Trophoblast cell (in vitro differentiated cells and primary cell): ENCODE measurements around the gene SCO1.

Experiments used
- DNase-seq, 2 donors: peaks; one replicate each; pipeline ENCODE4 v3.0.0-alpha.2; 2016
- H2AFZ ChIP-seq: 2 replicates; pipeline ENCODE4 v1.6.1; 2013; ENCODE audit warnings: low read length, moderate library complexity, mild to moderate bottlenecking; ENCODE audit not compliant: insufficient read depth, poor library complexity
- H2AK5ac ChIP-seq: 2 replicates; pipeline ENCODE4 v1.6.1; 2013; ENCODE audit warnings: mild to moderate bottlenecking, low read length
- H2BK120ac ChIP-seq: 2 replicates; pipeline ENCODE4 v1.6.1; 2013; ENCODE audit warnings: low read length, mild to moderate bottlenecking, moderate library complexity; ENCODE audit not compliant: insufficient read depth, poor library complexity
- H2BK12ac ChIP-seq: 2 replicates; pipeline ENCODE4 v1.6.1; 2013; ENCODE audit warnings: mild to moderate bottlenecking, low read length, moderate library complexity
- H2BK5ac ChIP-seq: 2 replicates; pipeline ENCODE4 v1.6.1; 2013; ENCODE audit warnings: low read length, low read depth, moderate library complexity, mild to moderate bottlenecking; ENCODE audit not compliant: poor library complexity
- H3K14ac ChIP-seq: 2 replicates; pipeline ENCODE4 v1.6.1; 2013; ENCODE audit warnings: mild to moderate bottlenecking, low read length
- H3K18ac ChIP-seq: 2 replicates; pipeline ENCODE4 v1.6.1; 2013; ENCODE audit warnings: mild to moderate bottlenecking, low read length
- H3K23ac ChIP-seq: 2 replicates; pipeline ENCODE4 v1.6.1; 2013; ENCODE audit warnings: low read length
- H3K27ac ChIP-seq: 2 replicates; pipeline ENCODE4 v1.5.1; 2013; ENCODE audit warnings: low read depth, mild to moderate bottlenecking, inconsistent platforms, low read length, moderate library complexity
- H3K27me3 ChIP-seq: 2 replicates; pipeline ENCODE4 v1.6.1; 2013; ENCODE audit warnings: inconsistent platforms, mild to moderate bottlenecking, low read length, moderate library complexity; ENCODE audit not compliant: insufficient read depth
- H3K36me3 ChIP-seq, 2 experiments: 1 replicate in 1 of 2; 2 replicates in 1 of 2; pipeline ENCODE4 v1.6.1; 2013; ENCODE audit warnings: low read length in 2 of 2, mild to moderate bottlenecking in 2 of 2, moderate library complexity in 1 of 2; ENCODE audit not compliant: insufficient read depth in 2 of 2, control insufficient read depth in 1 of 2
- H3K4ac ChIP-seq: 2 replicates; pipeline ENCODE4 v1.6.1; 2013; ENCODE audit warnings: low read depth, mild to moderate bottlenecking, low read length, moderate library complexity
- H3K4me1 ChIP-seq, 2 experiments: 1 replicate in 1 of 2; 2 replicates in 1 of 2; pipeline ENCODE4 v1.6.1; 2013; ENCODE audit warnings: low read length in 2 of 2, mild to moderate bottlenecking in 2 of 2, moderate library complexity in 1 of 2; ENCODE audit not compliant: insufficient read depth in 2 of 2, control insufficient read depth in 1 of 2
- H3K4me2 ChIP-seq: 2 replicates; pipeline ENCODE4 v1.6.1; 2013; ENCODE audit warnings: inconsistent platforms, mild to moderate bottlenecking, low read length, moderate library complexity
- H3K4me3 ChIP-seq: 2 replicates; pipeline ENCODE4 v1.5.1; 2013; ENCODE audit warnings: mild to moderate bottlenecking, low read depth, low read length, inconsistent platforms
- H3K79me1 ChIP-seq: one replicate; pipeline ENCODE4 v1.6.1; 2013; ENCODE audit warnings: low read length
- H3K79me2 ChIP-seq: 2 replicates; pipeline ENCODE4 v1.6.1; 2013; ENCODE audit warnings: low read length, mild to moderate bottlenecking; ENCODE audit not compliant: control insufficient read depth, insufficient read depth, poor library complexity
- H3K9ac ChIP-seq: 2 replicates; pipeline ENCODE4 v1.6.1; 2013; ENCODE audit warnings: mild to moderate bottlenecking, low read length
- H3K9me3 ChIP-seq: 2 replicates; pipeline ENCODE4 v1.6.1; 2013; ENCODE audit warnings: low read depth, mild to moderate bottlenecking, control low read depth, inconsistent platforms, low read length; ENCODE audit not compliant: insufficient read depth
- H4K12ac ChIP-seq: 2 replicates; pipeline ENCODE4 v1.6.1; 2013; ENCODE audit warnings: low read depth, mild to moderate bottlenecking, low read length, moderate library complexity
- H4K8ac ChIP-seq: 2 replicates; pipeline ENCODE4 v1.6.1; 2013; ENCODE audit warnings: low read depth, mild to moderate bottlenecking, low read length, moderate library complexity
- H4K91ac ChIP-seq: one replicate; pipeline ENCODE4 v1.6.1; 2013; ENCODE audit warnings: low read depth, mild to moderate bottlenecking, low read length, moderate library complexity
- WGBS: extraction: QIAGEN DNeasy Blood & Tissue Kit; methylation state at CpG from one replicate; pipeline ENCODE4 v1.1.7; 2013; ENCODE audit warnings: missing lambda C conversion rate; ENCODE audit not compliant: insufficient read length, insufficient coverage; ENCODE audit errors: extremely low coverage; 5-methylcytosine and 5-hydroxymethylcytosine counted together

Gene SCO1

GRCh38 chr17:10633738-10634379 lies 63.5 kb downstream of the SCO1 start:
- no peak for DNase-seq
- Histone ChIP-seq H3K4me2 (no peak overlapping the region), H3K27me3 (no peaks in the 10 kb centered on the region), H3K79me2 (no peaks in the 10 kb centered on the region), H2BK12ac (no peak overlapping the region), H4K8ac (no peak overlapping the region), H3K23ac (no peak overlapping the region), H2BK120ac (no peak overlapping the region), H3K14ac (no peak overlapping the region), H2AFZ (no peak overlapping the region), H3K79me1 (no peaks in the 10 kb centered on the region), H2AK5ac (no peak overlapping the region), H3K36me3 (no peaks in the 10 kb centered on the region), H3K4me3 (no peak overlapping the region), H3K4me1 (no peaks in the 10 kb centered on the region), H4K12ac (no peak overlapping the region), H4K91ac (no peak overlapping the region), H3K27ac (no peak overlapping the region), H2BK5ac (no peak overlapping the region), H3K9me3 (no peaks in the 10 kb centered on the region), H3K18ac (no peak overlapping the region), H3K9ac (no peak overlapping the region), H3K4ac (no peak overlapping the region)
- no CpG with 5 or more reads among the region's 15 CpGs for WGBS

DNA sequence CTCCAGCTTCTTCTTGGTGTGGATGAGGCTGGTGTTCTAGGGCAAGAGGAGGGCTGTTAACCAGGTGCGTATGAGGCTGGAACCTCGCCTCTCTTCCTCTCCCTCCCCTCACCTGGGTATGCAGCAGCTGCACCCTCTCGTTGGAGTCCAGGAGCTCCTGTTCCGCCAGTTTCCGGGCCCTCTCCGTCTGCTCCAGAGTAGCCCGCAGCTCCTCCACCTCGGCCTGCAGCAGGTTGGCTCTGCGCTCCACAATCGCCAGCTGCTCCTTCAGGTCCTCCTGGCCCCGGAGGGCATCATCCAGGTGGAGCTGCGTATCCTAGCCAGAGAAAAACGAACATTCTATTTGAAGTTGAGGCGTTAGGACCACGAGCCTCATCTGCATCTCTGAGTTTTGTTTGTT lies 65.6 kb downstream of the SCO1 start:
- no peak overlapping the region for H3K4ac ChIP-seq
- H3K9me3 ChIP-seq, result no peaks in the 10 kb centered on the region
- H3K4me1 ChIP-seq, result no peaks in the 10 kb centered on the region
- no peak overlapping the region for H2BK12ac ChIP-seq
- no CpG with 5 or more reads among the region's 15 CpGs for WGBS
- H3K4me3 ChIP-seq, result no peak overlapping the region
- H4K8ac ChIP-seq, result no peak overlapping the region
- DNase-seq, result peak in 1 of 2 donors; percentile 54
- H3K14ac ChIP-seq, result no peak overlapping the region
- no peak overlapping the region for H3K27ac ChIP-seq
- no peaks in the 10 kb centered on the region for H3K79me1 ChIP-seq
- H4K91ac ChIP-seq, result no peak overlapping the region
- no peak overlapping the region for H2BK120ac ChIP-seq
- no peaks in the 10 kb centered on the region for H3K79me2 ChIP-seq
- no peak overlapping the region for H2AFZ ChIP-seq
- H2AK5ac ChIP-seq, result no peak overlapping the region
- no peak overlapping the region for H3K9ac ChIP-seq
- H3K27me3 ChIP-seq, result no peaks in the 10 kb centered on the region
- no peak overlapping the region for H3K23ac ChIP-seq
- no peak overlapping the region for H3K4me2 ChIP-seq
- no peak overlapping the region for H3K18ac ChIP-seq
- H3K36me3 ChIP-seq, result no peaks in the 10 kb centered on the region
- H4K12ac ChIP-seq, result no peak overlapping the region
- H2BK5ac ChIP-seq, result no peak overlapping the region

DNA sequence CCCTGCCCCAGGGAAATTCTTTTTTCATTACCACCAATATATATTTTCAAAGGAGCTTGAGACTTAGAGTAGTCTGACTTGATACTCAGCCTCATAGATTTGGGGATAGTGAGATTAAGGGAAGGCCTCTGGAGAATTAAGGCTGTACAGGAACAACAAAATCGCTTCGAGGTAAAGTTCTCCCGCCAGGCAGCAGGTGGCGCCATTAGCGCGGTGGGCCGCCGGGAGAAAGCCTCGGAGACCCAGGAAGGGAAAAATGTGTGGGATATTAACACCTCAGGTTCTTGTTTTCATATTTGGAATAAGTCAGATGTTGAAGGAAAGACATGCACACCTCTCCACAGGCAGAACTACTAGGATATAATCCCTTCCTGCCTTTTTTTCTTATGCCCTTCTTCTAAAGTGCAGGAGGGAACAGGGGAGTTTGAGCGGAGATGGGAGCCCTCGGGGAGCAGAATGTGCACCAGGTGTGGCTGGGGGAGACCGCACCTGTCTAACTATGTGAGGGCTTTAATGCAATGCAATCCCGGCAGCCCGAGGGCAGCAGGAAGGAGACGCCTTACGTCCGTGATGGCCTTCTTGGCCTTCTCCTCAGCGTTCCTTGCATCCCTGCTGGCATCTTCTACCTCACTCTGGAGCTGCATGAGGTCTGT lies 66.2 kb downstream of the SCO1 start:
- Histone ChIP-seq H3K4me2 (no peak overlapping the region), H4K8ac (peak overlapping the region; percentile 5), H2BK120ac (no peak overlapping the region), H3K23ac (no peak overlapping the region), H4K12ac (no peak overlapping the region), H3K18ac (no peak overlapping the region), H3K79me2 (no peaks in the 10 kb centered on the region), H2BK5ac (no peak overlapping the region), H2AFZ (no peak overlapping the region), H3K79me1 (no peaks in the 10 kb centered on the region), H2AK5ac (no peak overlapping the region), H3K4me1 (no peaks in the 10 kb centered on the region), H3K9me3 (no peaks in the 10 kb centered on the region), H2BK12ac (no peak overlapping the region), H3K27me3 (no peaks in the 10 kb centered on the region), H3K4me3 (no peak overlapping the region), H3K36me3 (no peaks in the 10 kb centered on the region), H4K91ac (no peak overlapping the region), H3K27ac (no peak overlapping the region), H3K9ac (no peak overlapping the region), H3K4ac (no peak overlapping the region), H3K14ac (no peak overlapping the region)
- peak in 1 of 2 donors; percentile 62 for DNase-seq
- WGBS, result no CpG with 5 or more reads among the region's 18 CpGs

DNA sequence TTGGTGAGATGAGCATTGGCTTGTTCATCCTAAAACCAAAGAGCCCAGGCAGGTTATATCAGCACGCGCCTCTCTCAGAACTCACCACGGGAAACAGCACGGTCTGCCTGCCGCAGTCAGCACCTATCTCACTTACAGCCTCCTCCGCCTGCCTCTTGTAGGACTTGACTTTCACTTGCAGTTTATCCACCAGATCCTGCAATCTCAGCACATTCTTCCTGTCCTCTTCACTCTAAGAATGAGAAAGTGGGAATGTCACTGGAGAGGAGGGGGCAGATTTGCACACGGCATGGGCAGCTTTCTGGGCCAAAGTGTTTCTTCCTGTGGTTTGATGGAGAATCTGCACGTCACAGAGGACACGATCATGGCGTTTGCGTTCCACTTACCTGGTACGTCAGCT lies 67.6 kb downstream of the SCO1 start:
- Histone ChIP-seq H3K18ac (no peak overlapping the region), H3K9me3 (no peaks in the 10 kb centered on the region), H3K14ac (no peak overlapping the region), H3K4me3 (no peak overlapping the region), H4K12ac (no peak overlapping the region), H3K4me2 (no peak overlapping the region), H2AK5ac (no peak overlapping the region), H3K9ac (no peak overlapping the region), H4K91ac (no peak overlapping the region), H3K79me2 (no peaks in the 10 kb centered on the region), H2AFZ (no peak overlapping the region), H3K4ac (no peak overlapping the region), H2BK5ac (no peak overlapping the region), H2BK120ac (no peak overlapping the region), H3K79me1 (no peaks in the 10 kb centered on the region), H3K4me1 (no peaks in the 10 kb centered on the region), H3K23ac (no peak overlapping the region), H4K8ac (no peak overlapping the region), H3K36me3 (no peaks in the 10 kb centered on the region), H3K27me3 (no peaks in the 10 kb centered on the region), H3K27ac (no peak overlapping the region), H2BK12ac (no peak overlapping the region)
- no peak for DNase-seq
- WGBS, result no CpG with 5 or more reads among the region's 12 CpGs
